Ectodermal cell (in vitro differentiated cells): Measurements from ENCODE around the gene ZNF385C.

Source experiments
- H3K27ac ChIP-seq: 2 replicates; pipeline ENCODE4 v1.7.0; 2013; ENCODE audit warnings: mild to moderate bottlenecking, low read depth, low read length; ENCODE audit not compliant: insufficient read depth, poor library complexity, severe bottlenecking
- H3K27me3 ChIP-seq: 2 replicates; pipeline ENCODE4 v1.7.0; 2013; ENCODE audit warnings: mild to moderate bottlenecking, low read length; ENCODE audit not compliant: insufficient read depth, control insufficient read depth, poor library complexity, severe bottlenecking
- H3K36me3 ChIP-seq: one replicate; pipeline ENCODE4 v1.7.0; 2013; ENCODE audit warnings: low read length; ENCODE audit not compliant: control insufficient read depth, insufficient read depth
- H3K4me1 ChIP-seq: one replicate; pipeline ENCODE4 v1.7.0; 2013; ENCODE audit warnings: low read length; ENCODE audit not compliant: control insufficient read depth, insufficient read depth
- H3K4me3 ChIP-seq: 2 replicates; pipeline ENCODE4 v1.7.0; 2013; ENCODE audit warnings: low read depth, low read length, control low read depth; ENCODE audit not compliant: insufficient read depth
- H3K9me3 ChIP-seq: 2 replicates; pipeline ENCODE4 v1.7.0; 2013; ENCODE audit warnings: mild to moderate bottlenecking, low read length, moderate library complexity; ENCODE audit not compliant: control insufficient read depth
- WGBS, 2 experiments: methylation state at CpG; one replicate each; pipeline ENCODE4 v1.1.7; 2013; ENCODE audit warnings: missing lambda C conversion rate in 2 of 2; 5-methylcytosine and 5-hydroxymethylcytosine counted together

Gene ZNF385C

DNA sequence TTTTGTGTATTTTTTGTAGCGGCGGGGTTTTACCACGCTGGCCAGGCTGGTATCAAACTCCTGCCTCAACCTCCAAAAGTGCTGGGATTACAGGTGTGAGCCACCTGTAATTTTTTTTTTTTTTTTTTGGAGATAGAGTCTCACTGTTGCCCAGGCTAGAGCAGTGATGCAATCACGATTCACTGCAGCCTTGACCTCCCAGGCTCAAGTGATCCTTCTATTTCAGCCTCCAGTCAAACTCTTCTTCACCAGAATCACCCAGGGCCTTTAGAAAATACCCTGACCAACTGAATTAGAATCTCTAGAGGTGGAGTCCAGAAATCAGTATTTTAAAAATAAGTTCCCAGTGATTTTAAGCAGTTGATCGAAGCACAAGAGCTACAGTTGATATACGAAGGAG, 36.9 kb upstream of the ZNF385C start:
- no peaks in the 10 kb centered on the region for H3K36me3 ChIP-seq
- H3K27ac ChIP-seq = no peak overlapping the region
- H3K27me3 ChIP-seq = no peaks in the 10 kb centered on the region
- no peak overlapping the region for H3K4me3 ChIP-seq
- H3K9me3 ChIP-seq = no peaks in the 10 kb centered on the region
- H3K4me1 ChIP-seq = peaks cover 14% of the 10 kb centered on the region
- WGBS, 2 experiments = 94 to 95% methylated on average over 6 of the region's 6 CpGs

DNA sequence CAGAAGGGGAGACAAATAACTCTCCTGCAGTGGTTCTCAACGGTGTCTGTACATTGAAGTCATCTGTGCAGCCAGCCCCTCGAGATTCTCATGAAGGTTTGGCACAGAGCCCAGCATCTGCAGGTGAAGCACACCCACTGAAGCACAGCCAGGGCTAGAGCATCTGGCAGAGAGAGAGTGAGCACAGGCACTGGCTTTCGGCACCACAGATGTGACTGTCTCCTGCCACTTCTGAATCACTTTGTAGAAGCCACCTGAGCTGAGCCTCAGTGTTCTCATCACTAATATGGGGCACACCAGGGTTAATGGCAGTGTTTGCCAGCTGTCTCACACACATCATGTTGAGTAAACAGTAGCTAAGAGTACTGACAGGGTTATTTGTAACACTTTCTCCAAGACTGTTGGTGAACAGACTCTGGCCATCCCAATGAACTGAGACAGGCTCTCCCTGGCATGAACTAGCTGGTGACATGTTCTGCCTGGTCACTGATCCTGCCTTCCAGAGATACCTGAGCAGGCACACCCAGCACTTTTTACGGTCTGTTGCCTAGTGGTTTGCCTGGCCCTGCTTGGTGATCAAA, 35.3 kb upstream of the ZNF385C start:
- H3K4me1 ChIP-seq = peaks cover 7% of the 10 kb centered on the region
- H3K27ac ChIP-seq = no peak overlapping the region
- WGBS, 2 experiments = 92 to 93% methylated on average over 4 of the region's 4 CpGs
- no peaks in the 10 kb centered on the region for H3K36me3 ChIP-seq
- no peaks in the 10 kb centered on the region for H3K27me3 ChIP-seq
- H3K9me3 ChIP-seq = no peaks in the 10 kb centered on the region
- H3K4me3 ChIP-seq = no peak overlapping the region

DNA sequence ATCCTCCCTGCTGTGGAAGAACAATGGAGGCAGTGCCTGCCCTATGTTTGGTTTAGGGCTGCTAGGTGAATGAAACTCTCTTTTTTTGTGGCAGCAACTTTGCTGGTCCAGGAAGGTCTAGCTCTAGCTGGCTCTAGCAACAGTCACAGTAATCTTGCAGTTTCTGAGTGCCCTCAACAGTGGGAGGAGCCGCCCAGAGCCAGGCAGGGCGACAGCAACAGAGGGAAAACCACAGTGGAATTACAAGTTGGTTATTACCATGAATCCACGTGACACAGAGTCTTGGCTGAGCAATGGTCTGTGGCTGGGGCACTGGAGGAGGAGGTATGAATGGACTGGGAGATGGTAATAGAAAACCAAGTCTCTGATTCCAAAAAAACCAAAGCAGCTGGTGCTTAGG, 34.7 kb upstream of the ZNF385C start:
- H3K4me3 ChIP-seq = no peak overlapping the region
- H3K27me3 ChIP-seq = no peaks in the 10 kb centered on the region
- no peaks in the 10 kb centered on the region for H3K9me3 ChIP-seq
- WGBS, 2 experiments = 84 to 92% methylated on average over 3 of the region's 3 CpGs
- H3K4me1 ChIP-seq = peaks cover 7% of the 10 kb centered on the region
- peaks cover 3% of the 10 kb centered on the region for H3K36me3 ChIP-seq
- no peak overlapping the region for H3K27ac ChIP-seq

DNA sequence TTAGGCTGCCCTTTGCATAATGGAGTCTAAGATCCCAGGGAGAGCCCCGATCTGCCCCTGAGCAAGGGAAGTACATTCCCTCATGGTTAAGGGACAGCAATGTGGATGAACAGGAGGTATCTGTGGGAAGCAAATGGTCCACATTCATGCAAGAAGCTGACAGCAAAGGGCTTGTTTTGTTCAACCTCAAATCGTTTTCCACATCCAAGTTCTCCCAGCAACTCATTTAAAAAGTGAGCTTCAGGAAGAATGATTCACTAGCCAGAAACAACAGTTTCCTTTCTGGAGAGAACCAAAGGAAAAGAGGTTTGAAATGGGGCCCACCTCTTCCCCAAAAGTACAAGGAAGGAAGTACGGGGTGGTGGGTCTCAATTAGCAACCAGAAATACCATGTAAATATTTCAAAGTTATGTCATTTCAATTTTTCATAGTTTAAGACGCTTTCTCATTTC, 33.7 kb upstream of the ZNF385C start:
- no peak overlapping the region for H3K4me3 ChIP-seq
- H3K9me3 ChIP-seq = no peaks in the 10 kb centered on the region
- 92 to 93% methylated on average over 3 to 4 of the region's 4 CpGs for WGBS, 2 experiments
- peaks cover 7% of the 10 kb centered on the region for H3K4me1 ChIP-seq
- H3K27ac ChIP-seq = no peak overlapping the region
- no peaks in the 10 kb centered on the region for H3K27me3 ChIP-seq
- peaks cover 7% of the 10 kb centered on the region for H3K36me3 ChIP-seq

DNA sequence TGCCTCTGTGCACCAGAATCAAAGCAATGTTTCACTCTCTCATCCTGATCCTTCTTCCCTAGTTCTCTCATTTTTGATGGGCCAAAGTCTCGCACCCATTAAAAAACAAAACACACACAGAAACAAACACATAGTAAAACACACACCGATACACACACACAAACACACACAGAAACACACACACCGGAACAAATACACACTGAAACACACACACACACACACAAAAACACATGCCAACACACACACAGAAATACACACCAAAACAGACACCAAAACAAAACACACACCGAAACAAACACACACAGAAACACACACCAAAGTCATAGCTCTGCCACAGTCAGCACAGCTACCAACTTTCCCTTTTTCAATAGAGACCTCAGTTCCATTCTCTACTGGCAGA, 33.0 kb upstream of the ZNF385C start:
- H3K9me3 ChIP-seq = no peaks in the 10 kb centered on the region
- no peaks in the 10 kb centered on the region for H3K27me3 ChIP-seq
- no peak overlapping the region for H3K27ac ChIP-seq
- H3K4me3 ChIP-seq = no peak overlapping the region
- peaks cover 7% of the 10 kb centered on the region for H3K36me3 ChIP-seq
- WGBS, 2 experiments = 84 to 95% methylated on average over 4 of the region's 4 CpGs
- peaks cover 7% of the 10 kb centered on the region for H3K4me1 ChIP-seq

DNA sequence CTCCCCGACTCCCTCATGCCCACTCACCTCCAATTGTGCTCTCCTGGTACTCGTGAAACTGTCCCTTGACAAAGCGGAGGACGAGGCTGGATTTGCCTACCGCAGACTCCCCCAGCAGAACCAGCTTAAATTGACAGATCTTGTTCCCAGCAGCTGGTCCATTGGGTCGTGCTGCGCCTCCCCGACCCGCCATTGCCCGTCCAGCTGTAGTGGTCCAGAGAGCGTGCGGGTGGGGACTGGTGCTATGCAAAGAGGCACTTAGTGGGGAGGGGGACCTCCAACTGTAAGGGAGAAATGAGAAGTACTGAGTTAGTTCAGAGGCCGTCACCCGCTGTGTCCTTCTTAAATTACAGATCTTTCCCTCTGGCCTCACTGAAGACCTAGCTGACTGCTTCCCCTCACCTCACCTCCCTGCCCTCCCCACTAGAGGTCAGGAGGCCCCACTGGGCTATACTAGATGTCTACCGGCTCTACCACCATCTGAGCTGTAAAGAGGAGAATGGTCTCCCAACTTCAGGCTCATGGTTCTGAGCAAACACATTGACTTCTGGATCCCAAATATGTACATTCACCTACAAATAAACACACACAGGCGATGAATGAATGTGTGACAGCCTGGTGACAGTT, 32.1 kb upstream of the ZNF385C start:
- WGBS, 2 experiments = 92 to 95% methylated on average over 16 of the region's 16 CpGs
- Histone ChIP-seq H3K4me1 (peaks cover 7% of the 10 kb centered on the region), H3K27me3 (no peaks in the 10 kb centered on the region), H3K9me3 (no peaks in the 10 kb centered on the region), H3K36me3 (peaks cover 7% of the 10 kb centered on the region), H3K4me3 (no peak overlapping the region), H3K27ac (no peak overlapping the region)

DNA sequence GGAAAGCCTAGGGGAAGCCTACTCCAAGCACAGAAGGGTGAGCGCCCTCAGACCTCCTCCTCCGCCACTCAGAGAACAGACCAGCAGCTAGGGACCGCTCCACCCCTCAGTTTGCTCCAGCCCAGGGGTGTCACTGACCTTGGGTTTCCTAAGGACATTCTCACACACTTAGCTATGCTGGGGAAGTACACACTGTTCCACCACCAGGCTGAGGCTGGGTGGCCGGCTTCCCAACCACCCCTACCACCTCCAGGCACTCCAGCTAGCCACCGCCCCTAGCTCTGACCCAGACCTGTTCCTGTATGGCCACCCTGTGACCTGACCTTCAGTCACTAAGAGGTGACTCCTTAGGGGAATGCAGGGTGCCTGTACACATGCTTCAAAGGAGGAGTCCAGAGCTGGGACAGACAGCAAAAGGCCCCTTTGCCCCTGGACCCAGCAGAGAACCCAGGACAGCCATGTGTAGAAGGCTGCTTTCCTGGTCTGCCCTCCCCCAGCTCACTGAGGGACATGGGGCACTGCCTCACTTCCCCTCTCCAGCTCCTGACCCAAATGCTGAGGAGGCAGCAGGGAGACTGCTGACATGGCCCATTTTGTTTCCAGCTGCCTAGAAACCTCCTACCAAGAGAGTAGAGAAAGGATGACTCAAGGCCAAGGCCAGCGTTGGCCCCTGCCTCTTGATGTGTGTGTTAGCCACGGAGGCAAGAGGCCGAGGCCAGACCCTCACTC, 31.0 kb upstream of the ZNF385C start:
- peaks cover 7% of the 10 kb centered on the region for H3K36me3 ChIP-seq
- no peak overlapping the region for H3K27ac ChIP-seq
- no peak overlapping the region for H3K4me3 ChIP-seq
- WGBS, 2 experiments = 96% methylated on average over 8 of the region's 8 CpGs
- peaks cover 7% of the 10 kb centered on the region for H3K4me1 ChIP-seq
- H3K9me3 ChIP-seq = no peaks in the 10 kb centered on the region
- H3K27me3 ChIP-seq = no peaks in the 10 kb centered on the region

DNA sequence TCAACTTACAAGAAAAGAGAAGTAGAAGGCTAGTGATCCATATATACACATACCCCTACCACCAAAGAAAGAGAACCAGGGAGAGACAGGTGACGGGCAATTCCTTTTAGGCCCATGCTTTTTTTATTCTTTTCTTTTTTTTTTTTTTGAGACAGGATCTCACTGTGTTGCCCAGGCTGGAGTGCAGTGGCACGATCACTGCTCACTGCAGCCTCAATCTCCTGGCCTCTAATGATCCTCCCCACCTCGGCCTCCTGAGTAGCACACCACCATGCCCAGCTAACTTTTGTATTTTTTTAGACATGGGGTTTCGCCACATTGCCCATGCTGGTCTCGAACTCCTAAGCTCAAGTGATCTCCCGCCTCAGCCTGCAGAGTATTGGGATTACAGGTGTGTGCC, 29.1 kb upstream of the ZNF385C start:
- 92 to 94% methylated on average over 6 of the region's 6 CpGs for WGBS, 2 experiments
- H3K27me3 ChIP-seq = no peaks in the 10 kb centered on the region
- H3K27ac ChIP-seq = no peak overlapping the region
- no peak overlapping the region for H3K4me3 ChIP-seq
- peaks cover 7% of the 10 kb centered on the region for H3K36me3 ChIP-seq
- H3K9me3 ChIP-seq = no peaks in the 10 kb centered on the region
- peaks cover 7% of the 10 kb centered on the region for H3K4me1 ChIP-seq

DNA sequence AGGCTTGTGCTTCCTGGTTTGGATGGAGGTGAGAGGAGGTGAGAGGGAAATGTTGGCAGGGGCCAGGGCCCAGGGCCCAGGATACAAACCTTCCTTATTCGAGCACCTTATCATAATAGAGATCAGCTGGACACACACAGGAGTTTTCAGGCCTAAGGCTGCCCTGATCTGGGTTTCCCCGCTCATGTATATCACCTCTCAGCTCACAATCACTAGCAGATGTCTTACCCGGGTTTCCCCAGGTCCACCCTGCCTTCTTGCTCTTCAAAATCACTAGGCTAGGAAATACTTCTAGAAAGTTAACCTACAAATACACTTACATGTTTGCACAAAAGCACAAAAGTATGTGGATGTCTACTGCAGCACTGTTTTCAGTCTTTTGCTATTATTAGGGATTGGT, 28.6 kb upstream of the ZNF385C start:
- H3K4me3 ChIP-seq = no peak overlapping the region
- H3K9me3 ChIP-seq = no peaks in the 10 kb centered on the region
- no peaks in the 10 kb centered on the region for H3K27me3 ChIP-seq
- WGBS, 2 experiments = 94 to 95% methylated on average over 3 of the region's 3 CpGs
- H3K4me1 ChIP-seq = peaks cover 7% of the 10 kb centered on the region
- H3K27ac ChIP-seq = no peak overlapping the region
- peaks cover 7% of the 10 kb centered on the region for H3K36me3 ChIP-seq

DNA sequence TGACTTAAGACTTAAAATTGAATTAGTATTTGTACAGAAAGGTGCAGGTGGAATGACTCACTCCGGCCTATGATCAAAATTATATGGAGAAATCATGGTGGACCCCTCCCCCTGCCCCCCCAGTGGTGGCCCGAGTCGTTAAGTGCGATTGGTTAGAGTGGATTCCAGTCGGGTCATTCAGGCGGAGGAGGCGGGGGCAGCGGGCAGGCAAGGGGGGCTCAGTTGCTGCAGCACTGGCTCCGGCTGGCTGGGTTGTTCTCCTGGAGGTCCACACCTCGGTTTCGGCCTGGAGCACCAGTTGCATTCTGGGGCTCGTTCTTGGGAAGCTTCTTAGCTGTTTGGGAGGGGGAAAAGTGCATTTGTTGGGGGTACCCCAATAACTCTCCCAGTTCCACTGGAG, 27.3 kb upstream of the ZNF385C start:
- WGBS, 2 experiments = 93 to 94% methylated on average over 12 of the region's 12 CpGs
- Histone ChIP-seq H3K36me3 (peaks cover 7% of the 10 kb centered on the region), H3K4me3 (no peak overlapping the region)

More for the DNA sequence above, 27.3 kb upstream of the ZNF385C start:
- Histone ChIP-seq H3K27ac (no peak overlapping the region), H3K27me3 (no peaks in the 10 kb centered on the region), H3K4me1 (peaks cover under 1% of the 10 kb centered on the region), H3K9me3 (no peaks in the 10 kb centered on the region)
